Transverse colon (tissue), 4 donors: ENCODE results near the gene RNFT2. TPM values are rescaled to one million over a fixed set of nuclear protein-coding genes. Genes with fewer than 3 reads are reported as not detected.

Source experiments
- DNase-seq: peaks from one replicate; pipeline ENCODE4 v3.0.0-alpha.2; 2019
- H3K27ac ChIP-seq, 4 donors: fragments of 200-600 bp; sonication (generic); 2 replicates each; pipeline ENCODE4 v1.5.1; 2016 to 2018; ENCODE audit warnings: inconsistent platforms in 4 of 4
- H3K27me3 ChIP-seq: fragments of 200-600 bp; sonication (generic); 2 replicates; pipeline ENCODE4 v1.5.1; 2017; ENCODE audit warnings: inconsistent platforms
- H3K36me3 ChIP-seq, 4 donors: fragments of 200-600 bp; sonication (generic); 2 replicates each; pipeline ENCODE4 v1.5.1; 2017 to 2019; ENCODE audit warnings: inconsistent platforms in 4 of 4
- H3K4me1 ChIP-seq, 4 donors: fragments of 200-600 bp; sonication (generic); 2 replicates each; pipeline ENCODE4 v1.5.1; 2017 to 2020; ENCODE audit warnings: inconsistent platforms in 4 of 4
- H3K4me3 ChIP-seq, 4 donors: fragments of 200-600 bp; sonication (generic); 1 replicate in 1 of 4; 2 replicates in 3 of 4; pipeline versions ENCODE4 v1.5.1 to v1.6.1; 2017 to 2019; ENCODE audit warnings: inconsistent platforms in 4 of 4
- H3K9me3 ChIP-seq, 2 donors: fragments of 200-600 bp; sonication (generic); 2 replicates each; pipeline ENCODE4 v1.5.1; 2017 to 2019; ENCODE audit warnings: inconsistent platforms in 2 of 2
- EP300 ChIP-seq: sonication (generic); formaldehyde crosslinking; IDR thresholded peaks from one replicate; pipeline ENCODE4 v1.6.1; 2017; ENCODE audit warnings: antibody characterized with exemption, low read depth
- POLR2A ChIP-seq: fragments of 450-650 bp; IDR thresholded peaks from one replicate; pipeline ENCODE4 v1.6.1; 2016; ENCODE audit warnings: antibody characterized with exemption, mild to moderate bottlenecking, moderate library complexity
- POLR2AphosphoS5 ChIP-seq, 3 donors: sonication (generic); formaldehyde crosslinking; IDR thresholded peaks; one replicate each; pipeline ENCODE4 v1.6.1; 2016; ENCODE audit warnings: antibody characterized with exemption in 3 of 3
- WGBS, 2 donors: methylation state at CpG; one replicate each; pipeline ENCODE4 v1.1.5; 2018; ENCODE audit warnings: low coverage in 1 of 2; 5-methylcytosine and 5-hydroxymethylcytosine counted together
- in situ Hi-C, 4 donors: fragments of 200-750 bp; cut with MboI; loops; one replicate each; pipeline versions ENCODE4 v1.15.0 to v1.15.1; 2017; ENCODE audit warnings: low sequenced_read_pairs in 3 of 4, low pct_ligation_motif_present in 1 of 4, low pct_unique_long_range_greater_than_20kb in 1 of 4
- intact Hi-C: fragments of 100-400 bp; cut with DNase I; formaldehyde crosslinking; loops from one replicate; pipeline ENCODE4 v1.15.1; 2023; ENCODE audit warnings: low total_unique reads
- total RNA-seq, 4 donors: library from RNA; depleted of rRNA; stranded (reverse); fragments of >200 nt; gene quantifications; one replicate each; pipeline ENCODE4 v1.1.0, GENCODE V29; 2016
- TF ChIP-seq, protein P1 (sequence below), 5 experiments: fragments of 200-600 bp in 3 of 5; fragments of 450-650 bp in 2 of 5; sonication (generic) in 3 of 5; IDR thresholded peaks; 1 replicate in 2 of 5; 2 replicates in 3 of 5; pipeline ENCODE4 v1.5.1; 2016 to 2017; ENCODE audit warnings: antibody characterized with exemption in 5 of 5, inconsistent platforms in 3 of 5, mild to moderate bottlenecking in 2 of 5, moderate library complexity in 1 of 5

Gene RNFT2
- total RNA-seq, 4 donors from 2014 or later: 0.20 to 1.1 (median 0.68) TPM; not detected in 1

GRCh38 chr12:116722245-116722644 is 15.9 kb upstream of the RNFT2 start:
- DNase-seq: no peak
- intact Hi-C loops (no loop called here), in situ Hi-C loops (loop anchor here in 3 of 4 donors (25.0 kb wide), 2 partner anchors 390 to 735 kb away; no protein-coding TSS in a partner anchor)
- Histone ChIP-seq H3K27ac (no peak overlapping the region), H3K4me3 (no peak overlapping the region), H3K4me1 (peaks cover 0 to 32% (median 10%) of the 10 kb centered on the region in 4 donors), H3K9me3 (no peaks in the 10 kb centered on the region), H3K36me3 (peaks cover 0 to 13% (median 0%) of the 10 kb centered on the region in 4 donors), H3K27me3 (no peaks in the 10 kb centered on the region)
- no peak for TF ChIP-seq EP300
- TF ChIP-seq, protein P1, sequence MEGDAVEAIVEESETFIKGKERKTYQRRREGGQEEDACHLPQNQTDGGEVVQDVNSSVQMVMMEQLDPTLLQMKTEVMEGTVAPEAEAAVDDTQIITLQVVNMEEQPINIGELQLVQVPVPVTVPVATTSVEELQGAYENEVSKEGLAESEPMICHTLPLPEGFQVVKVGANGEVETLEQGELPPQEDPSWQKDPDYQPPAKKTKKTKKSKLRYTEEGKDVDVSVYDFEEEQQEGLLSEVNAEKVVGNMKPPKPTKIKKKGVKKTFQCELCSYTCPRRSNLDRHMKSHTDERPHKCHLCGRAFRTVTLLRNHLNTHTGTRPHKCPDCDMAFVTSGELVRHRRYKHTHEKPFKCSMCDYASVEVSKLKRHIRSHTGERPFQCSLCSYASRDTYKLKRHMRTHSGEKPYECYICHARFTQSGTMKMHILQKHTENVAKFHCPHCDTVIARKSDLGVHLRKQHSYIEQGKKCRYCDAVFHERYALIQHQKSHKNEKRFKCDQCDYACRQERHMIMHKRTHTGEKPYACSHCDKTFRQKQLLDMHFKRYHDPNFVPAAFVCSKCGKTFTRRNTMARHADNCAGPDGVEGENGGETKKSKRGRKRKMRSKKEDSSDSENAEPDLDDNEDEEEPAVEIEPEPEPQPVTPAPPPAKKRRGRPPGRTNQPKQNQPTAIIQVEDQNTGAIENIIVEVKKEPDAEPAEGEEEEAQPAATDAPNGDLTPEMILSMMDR (IDR thresholded peaks at IDR 0.05): no peak
- no peak for TF ChIP-seq POLR2A
- TF ChIP-seq POLR2AphosphoS5 (IDR thresholded peaks at IDR 0.05): no peak

- DNase-seq: no peak
- Histone ChIP-seq H3K27me3 (no peaks in the 10 kb centered on the region), H3K36me3 (peaks cover 0 to 4% (median 0%) of the 10 kb centered on the region in 4 donors), H3K4me1 (peaks cover 0 to 11% (median 0%) of the 10 kb centered on the region in 4 donors), H3K9me3 (no peaks in the 10 kb centered on the region), H3K27ac (no peak overlapping the region), H3K4me3 (no peak overlapping the region)
- intact Hi-C loops (no loop called here), in situ Hi-C loops (no loop called here)
- 40 to 55% methylated on average over 1 to 4 of the region's 4 CpGs for whole genome bisulfite sequencing, 2 donors
- TF ChIP-seq EP300: no peak
- no peak for TF ChIP-seq POLR2AphosphoS5 (IDR thresholded peaks at IDR 0.05)
- no peak for TF ChIP-seq POLR2A
- TF ChIP-seq, protein P1 (IDR thresholded peaks at IDR 0.05): no peak
These were observed 11.4 kb upstream of the RNFT2 start for GRCh38 chr12:116726694-116727093.

GRCh38 chr12:116727261-116727660 is 10.9 kb upstream of the RNFT2 start:
- Histone ChIP-seq H3K4me1 (peaks cover 0 to 11% (median 0%) of the 10 kb centered on the region in 4 donors), H3K27ac (no peak overlapping the region), H3K9me3 (no peaks in the 10 kb centered on the region), H3K4me3 (no peak overlapping the region), H3K27me3 (no peaks in the 10 kb centered on the region), H3K36me3 (no peaks in the 10 kb centered on the region)
- in situ Hi-C loops: no loop called here
- TF ChIP-seq POLR2AphosphoS5 (IDR thresholded peaks at IDR 0.05): no peak
- no peak for DNase-seq
- intact Hi-C loops: no loop called here
- WGBS, 2 donors: 71 to 83% methylated on average over 3 of the region's 3 CpGs

DNA sequence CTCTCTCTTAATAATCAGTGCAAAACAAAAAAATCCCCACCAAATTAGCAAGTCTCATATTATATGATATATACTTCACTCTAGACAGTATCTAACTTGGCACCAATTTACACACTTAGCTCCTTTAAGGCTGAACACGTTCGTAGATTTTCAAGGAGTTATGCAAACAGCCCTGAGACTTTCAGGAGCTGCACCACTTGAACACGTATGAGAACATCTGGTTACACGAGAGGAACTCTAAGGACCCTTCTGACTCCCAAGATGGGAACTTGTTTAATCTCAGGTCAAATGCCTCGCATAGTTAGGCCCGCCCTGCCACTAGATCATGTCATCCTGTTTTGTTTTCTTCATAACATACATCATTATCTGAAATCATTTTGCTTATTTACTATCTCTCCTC is 10.2 kb upstream of the RNFT2 start:
- H3K27ac ChIP-seq: no peak overlapping the region

More for the DNA sequence above, 10.2 kb upstream of the RNFT2 start:
- in situ Hi-C loops: no loop called here
- Histone ChIP-seq H3K36me3 (peaks cover 0 to 2% (median 0%) of the 10 kb centered on the region in 4 donors), H3K27me3 (no peaks in the 10 kb centered on the region), H3K4me1 (peaks cover 0 to 11% (median 0%) of the 10 kb centered on the region in 4 donors), H3K4me3 (no peak overlapping the region), H3K9me3 (no peaks in the 10 kb centered on the region)
- intact Hi-C loops: no loop called here
- no peak for DNase-seq
- TF ChIP-seq EP300 (no peak), POLR2AphosphoS5 (IDR thresholded peaks at IDR 0.05) (no peak), POLR2A (no peak)
- TF ChIP-seq, protein P1 (IDR thresholded peaks at IDR 0.05): no peak
- 66 to 70% methylated on average over 6 of the region's 6 CpGs for WGBS, 2 donors
